Mesenchymal stem cell (in vitro differentiated cells and primary cell): ENCODE measurements around the gene MYL7.

Experiments
- DNase-seq: peaks from one replicate; pipeline ENCODE4 v3.0.0-alpha.2; 2013
- H2AFZ ChIP-seq: one replicate; pipeline ENCODE4 v1.6.1; 2013; ENCODE audit warnings: low read depth, mild to moderate bottlenecking, control low read depth, inconsistent platforms, low read length, moderate library complexity
- H2AK5ac ChIP-seq: 2 replicates; pipeline ENCODE4 v1.6.1; 2013; ENCODE audit warnings: low read length, moderate library complexity, mild to moderate bottlenecking, inconsistent platforms; ENCODE audit not compliant: severe bottlenecking
- H2BK120ac ChIP-seq: one replicate; pipeline ENCODE4 v1.6.1; 2013; ENCODE audit warnings: low read depth, mild to moderate bottlenecking, inconsistent platforms, low read length, moderate library complexity
- H2BK12ac ChIP-seq, 2 experiments: one replicate each; pipeline ENCODE4 v1.6.1; 2013; ENCODE audit warnings: inconsistent platforms in 2 of 2, low read length in 2 of 2, mild to moderate bottlenecking in 2 of 2, moderate library complexity in 2 of 2, control low read depth in 1 of 2
- H2BK15ac ChIP-seq: one replicate; pipeline ENCODE4 v1.6.1; 2013; ENCODE audit warnings: mild to moderate bottlenecking, low read depth, inconsistent platforms; ENCODE audit not compliant: poor library complexity, severe bottlenecking
- H2BK5ac ChIP-seq: 2 replicates; pipeline ENCODE4 v1.6.1; 2013; ENCODE audit warnings: low read depth, mild to moderate bottlenecking, low read length, control low read depth, inconsistent platforms; ENCODE audit not compliant: poor library complexity, severe bottlenecking
- H3K14ac ChIP-seq, 2 experiments: one replicate each; pipeline ENCODE4 v1.6.1; 2013; ENCODE audit warnings: inconsistent platforms in 2 of 2, low read length in 2 of 2, control low read depth in 1 of 2, mild to moderate bottlenecking in 1 of 2, moderate library complexity in 1 of 2
- H3K18ac ChIP-seq, 2 experiments: one replicate each; pipeline ENCODE4 v1.6.1; 2013; ENCODE audit warnings: inconsistent platforms in 2 of 2, low read length in 2 of 2, control low read depth in 1 of 2, low read depth in 1 of 2, mild to moderate bottlenecking in 1 of 2
- H3K23ac ChIP-seq, 2 experiments: one replicate each; pipeline ENCODE4 v1.6.1; 2013; ENCODE audit warnings: inconsistent platforms in 2 of 2, low read length in 2 of 2, mild to moderate bottlenecking in 2 of 2, moderate library complexity in 2 of 2, control low read depth in 1 of 2
- H3K27ac ChIP-seq: 2 replicates; pipeline ENCODE4 v1.5.1; 2013; ENCODE audit warnings: mild to moderate bottlenecking, moderate library complexity, low read length, control low read depth, inconsistent platforms; ENCODE audit not compliant: poor library complexity, severe bottlenecking
- H3K27me3 ChIP-seq, 2 experiments: 2 replicates each; pipeline versions ENCODE4 v1.6.1 to v1.7.0; 2013; ENCODE audit warnings: low read length in 2 of 2, mild to moderate bottlenecking in 2 of 2, moderate library complexity in 2 of 2, control low read depth in 1 of 2, inconsistent platforms in 1 of 2; ENCODE audit not compliant: control insufficient read depth in 1 of 2, insufficient read depth in 1 of 2
- H3K36me3 ChIP-seq, 2 experiments: 2 replicates each; pipeline versions ENCODE4 v1.6.1 to v1.7.0; 2013; ENCODE audit warnings: low read length in 2 of 2, control low read depth in 1 of 2, inconsistent platforms in 1 of 2, low read depth in 1 of 2, mild to moderate bottlenecking in 1 of 2; ENCODE audit not compliant: insufficient read depth in 2 of 2, control insufficient read depth in 1 of 2
- H3K4ac ChIP-seq, 2 experiments: one replicate each; pipeline ENCODE4 v1.6.1; 2013; ENCODE audit warnings: inconsistent platforms in 2 of 2, low read length in 2 of 2, mild to moderate bottlenecking in 2 of 2, moderate library complexity in 2 of 2, control low read depth in 1 of 2, low read depth in 1 of 2
- H3K4me1 ChIP-seq: 2 replicates; pipeline ENCODE4 v1.6.1; 2013; ENCODE audit warnings: low read depth, low read length, control low read depth; ENCODE audit not compliant: control insufficient read depth, insufficient read depth
- H3K4me2 ChIP-seq: 2 replicates; pipeline ENCODE4 v1.6.1; 2013; ENCODE audit warnings: low read length, mild to moderate bottlenecking, inconsistent platforms; ENCODE audit not compliant: poor library complexity, severe bottlenecking
- H3K4me3 ChIP-seq, 2 experiments: 2 replicates each; pipeline versions ENCODE4 v1.5.1 to v1.7.0; 2013; ENCODE audit warnings: low read length in 2 of 2, mild to moderate bottlenecking in 2 of 2, control low read depth in 1 of 2, low read depth in 1 of 2; ENCODE audit not compliant: insufficient read depth in 1 of 2
- H3K79me1 ChIP-seq: replicated peaks from 2 replicates; pipeline ENCODE4 v1.6.1; 2013; ENCODE audit warnings: mild to moderate bottlenecking, control low read depth, low read length, inconsistent platforms; ENCODE audit not compliant: poor library complexity, severe bottlenecking
- H3K9ac ChIP-seq: 2 replicates; pipeline ENCODE4 v1.7.0; 2013; ENCODE audit warnings: mild to moderate bottlenecking, low read length, moderate library complexity
- H3K9me3 ChIP-seq: 2 replicates; pipeline ENCODE4 v1.7.0; 2013; ENCODE audit warnings: mild to moderate bottlenecking, low read length; ENCODE audit not compliant: control insufficient read depth
- H4K8ac ChIP-seq: one replicate; pipeline ENCODE4 v1.6.1; 2013; ENCODE audit warnings: inconsistent platforms, mild to moderate bottlenecking, low read length, moderate library complexity
- H4K91ac ChIP-seq: one replicate; pipeline ENCODE4 v1.6.1; 2013; ENCODE audit warnings: mild to moderate bottlenecking, low read length, inconsistent platforms
- WGBS: methylation state at CpG from one replicate; pipeline ENCODE4 v1.1.7; 2013; ENCODE audit warnings: mixed read lengths; 5-methylcytosine and 5-hydroxymethylcytosine counted together

Gene MYL7

GRCh38 chr7:44158096-44158872 is 17.2 kb upstream of the MYL7 start:
- no peak overlapping the region for H3K23ac ChIP-seq
- H2AK5ac ChIP-seq, result no peak overlapping the region
- H3K14ac ChIP-seq, result no peak overlapping the region
- H3K36me3 ChIP-seq, result no peaks in the 10 kb centered on the region
- no peak overlapping the region for H2BK12ac ChIP-seq
- H3K4me3 ChIP-seq, result no peak overlapping the region
- no peak overlapping the region for H3K9ac ChIP-seq
- no peak overlapping the region for H3K27ac ChIP-seq
- H2BK15ac ChIP-seq, result no peak overlapping the region
- H4K8ac ChIP-seq, result no peak overlapping the region
- H2BK120ac ChIP-seq, result no peak overlapping the region
- peaks cover 0 to 24% of the 10 kb centered on the region in 2 experiments for H3K27me3 ChIP-seq
- 87% methylated on average over 10 of the region's 10 CpGs for WGBS
- H2AFZ ChIP-seq, result no peak overlapping the region
- H3K9me3 ChIP-seq, result no peaks in the 10 kb centered on the region
- no peak overlapping the region for H2BK5ac ChIP-seq
- H4K91ac ChIP-seq, result no peak overlapping the region
- H3K4ac ChIP-seq, result no peak overlapping the region
- H3K4me2 ChIP-seq, result no peak overlapping the region
- DNase-seq, result no peak
- no peaks in the 10 kb centered on the region for H3K79me1 ChIP-seq
- peaks cover 20% of the 10 kb centered on the region for H3K4me1 ChIP-seq
- no peak overlapping the region for H3K18ac ChIP-seq

DNA sequence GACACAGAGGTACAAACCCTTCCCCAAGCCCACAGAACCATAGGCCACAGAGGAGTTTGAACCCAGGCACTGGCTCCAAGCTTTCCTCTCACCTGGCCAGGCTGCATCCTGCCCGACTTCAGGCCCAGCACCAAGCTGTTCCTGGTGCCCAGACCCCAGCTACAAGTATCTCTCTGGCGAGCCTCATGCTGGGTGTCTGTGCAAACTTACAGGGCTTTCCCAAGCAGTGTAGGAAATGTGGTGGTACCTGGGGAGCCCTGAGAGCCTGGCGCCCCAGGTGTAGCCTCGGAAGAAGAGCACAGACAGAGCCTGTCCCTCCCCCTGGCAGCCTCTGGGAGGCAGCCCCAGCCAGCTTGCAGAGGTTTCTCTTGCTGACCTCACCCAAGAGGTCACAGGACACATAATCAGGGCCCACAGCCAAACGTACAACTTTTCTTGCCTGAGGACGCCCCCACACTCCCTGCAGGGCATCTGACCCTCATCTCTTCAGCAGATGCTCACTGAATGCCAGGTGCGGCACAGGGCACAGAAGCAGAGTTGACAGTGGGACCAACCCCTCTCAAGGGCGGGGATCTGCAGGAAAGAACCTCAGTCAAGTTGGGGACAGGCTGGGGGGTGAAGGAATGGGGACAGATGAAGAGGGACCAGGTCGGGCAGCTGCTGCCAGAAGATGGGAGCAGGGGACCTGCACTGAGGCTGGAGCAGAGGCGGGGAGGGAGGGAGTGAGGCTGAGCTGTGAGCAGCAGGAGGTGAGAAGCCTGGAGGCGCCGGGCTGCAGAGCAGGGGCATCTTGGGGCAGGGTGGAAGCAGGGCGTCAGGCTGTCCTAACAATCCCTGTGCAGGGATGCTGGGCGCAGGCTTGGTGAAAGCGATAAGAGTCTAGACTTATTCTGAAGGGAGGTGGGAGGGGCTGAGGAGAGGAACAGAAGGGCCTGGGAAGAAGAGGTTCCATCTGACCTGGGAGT is 16.3 kb upstream of the MYL7 start:
- H3K9ac ChIP-seq, result no peak overlapping the region
- H3K4me1 ChIP-seq, result peaks cover 14% of the 10 kb centered on the region
- no peak overlapping the region for H4K8ac ChIP-seq
- H2BK12ac ChIP-seq, result no peak overlapping the region
- H3K79me1 ChIP-seq, result no peaks in the 10 kb centered on the region
- no peak overlapping the region for H3K27ac ChIP-seq
- H2BK5ac ChIP-seq, result no peak overlapping the region
- H4K91ac ChIP-seq, result no peak overlapping the region
- no peak overlapping the region for H3K14ac ChIP-seq
- H3K23ac ChIP-seq, result peak overlapping the region in 1 of 2 experiments; percentile 70
- 74% methylated on average over 15 of the region's 15 CpGs for WGBS
- no peaks in the 10 kb centered on the region for H3K9me3 ChIP-seq
- H3K27me3 ChIP-seq, result peaks cover 0 to 24% of the 10 kb centered on the region in 2 experiments
- no peak overlapping the region for H2AK5ac ChIP-seq
- H3K4me3 ChIP-seq, result no peak overlapping the region
- H2AFZ ChIP-seq, result no peak overlapping the region
- no peak overlapping the region for H2BK120ac ChIP-seq
- no peak overlapping the region for H3K4me2 ChIP-seq
- no peak overlapping the region for H3K18ac ChIP-seq
- H2BK15ac ChIP-seq, result no peak overlapping the region
- no peak for DNase-seq
- H3K36me3 ChIP-seq, result no peaks in the 10 kb centered on the region
- no peak overlapping the region for H3K4ac ChIP-seq

- Histone ChIP-seq H3K36me3 (no peaks in the 10 kb centered on the region), H3K4me1 (peaks cover 11% of the 10 kb centered on the region), H4K91ac (no peak overlapping the region), H3K18ac (no peak overlapping the region), H2BK5ac (no peak overlapping the region), H3K9ac (no peak overlapping the region), H3K27ac (no peak overlapping the region), H3K4me3 (no peak overlapping the region), H2BK120ac (no peak overlapping the region), H3K9me3 (no peaks in the 10 kb centered on the region), H3K4ac (no peak overlapping the region), H4K8ac (no peak overlapping the region), H2BK15ac (no peak overlapping the region), H3K4me2 (no peak overlapping the region), H3K14ac (no peak overlapping the region), H2BK12ac (no peak overlapping the region), H3K27me3 (peaks cover 0 to 24% of the 10 kb centered on the region in 2 experiments), H2AFZ (no peak overlapping the region), H3K23ac (no peak overlapping the region), H2AK5ac (no peak overlapping the region), H3K79me1 (no peaks in the 10 kb centered on the region)
- 66% methylated on average over 4 of the region's 4 CpGs for WGBS
- no peak for DNase-seq
Measured at GRCh38 chr7:44156453-44157010, 15.4 kb upstream of the MYL7 start.
